HG03354 (cell line): ENCODE results near the gene CPSF4L.

ENCODE experiments used
- ATAC-seq: cut with Tn5 transposase; IDR thresholded peaks from one replicate; pipeline ENCODE4 v1.9.1; 2021; ENCODE audit warnings: mild to moderate bottlenecking; ENCODE audit not compliant: unreplicated experiment, poor library complexity, severe bottlenecking

The CPSF4L gene

GRCh38 chr17:73210002-73210678 lies 51.5 kb downstream of the CPSF4L start:
- no peak for ATAC-seq

DNA sequence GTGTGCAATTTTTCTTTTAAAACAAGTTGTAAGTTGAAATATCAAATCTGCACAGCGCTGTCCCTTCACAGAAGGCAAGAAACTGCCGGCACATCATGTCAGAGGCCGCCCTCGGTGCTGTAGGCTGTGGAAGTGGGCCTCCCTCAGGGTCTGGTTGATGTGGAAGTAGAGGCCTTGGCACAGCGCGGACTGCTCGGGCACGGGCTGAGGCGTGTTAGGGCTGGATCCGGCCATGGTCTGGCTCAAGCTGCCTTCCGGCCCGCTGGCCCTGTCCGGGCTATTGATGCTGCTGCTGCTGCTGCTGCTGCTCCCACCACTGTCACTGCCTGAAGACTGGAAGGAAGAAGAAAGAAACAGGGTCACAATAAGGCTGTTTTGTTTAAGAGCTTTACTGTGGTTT lies 52.2 kb downstream of the CPSF4L start:
- ATAC-seq: no peak

- no peak for ATAC-seq
Measured at GRCh38 chr17:73208139-73208827, 53.4 kb downstream of the CPSF4L start.

- ATAC-seq: no peak
Measured at GRCh38 chr17:73205459-73205961, 56.2 kb downstream of the CPSF4L start.

GRCh38 chr17:73203788-73204479 lies 57.7 kb downstream of the CPSF4L start:
- no peak for ATAC-seq

- no peak for ATAC-seq
Measured at GRCh38 chr17:73203135-73203787, 58.4 kb downstream of the CPSF4L start.

- no peak for ATAC-seq
Measured at GRCh38 chr17:73201215-73202069, 60.2 kb downstream of the CPSF4L start.

DNA sequence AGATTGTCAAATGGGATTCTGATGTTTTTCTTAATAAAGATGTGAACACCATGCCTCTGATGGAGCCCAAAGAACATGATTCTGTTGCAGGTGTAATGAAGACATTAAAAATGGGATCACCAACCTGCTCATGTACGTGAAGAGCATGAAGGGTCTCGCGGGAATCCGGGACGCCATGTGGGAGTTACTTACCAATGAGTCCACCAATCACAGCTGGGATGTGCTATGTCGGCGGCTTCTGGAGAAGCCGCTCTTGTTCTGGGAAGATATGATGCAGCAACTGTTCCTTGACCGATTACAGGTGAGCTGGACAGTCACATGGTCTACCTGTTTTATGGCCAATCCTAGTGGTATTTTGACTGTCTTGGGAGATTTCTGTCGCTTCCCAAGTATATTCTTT lies 61.2 kb downstream of the CPSF4L start:
- no peak for ATAC-seq

DNA sequence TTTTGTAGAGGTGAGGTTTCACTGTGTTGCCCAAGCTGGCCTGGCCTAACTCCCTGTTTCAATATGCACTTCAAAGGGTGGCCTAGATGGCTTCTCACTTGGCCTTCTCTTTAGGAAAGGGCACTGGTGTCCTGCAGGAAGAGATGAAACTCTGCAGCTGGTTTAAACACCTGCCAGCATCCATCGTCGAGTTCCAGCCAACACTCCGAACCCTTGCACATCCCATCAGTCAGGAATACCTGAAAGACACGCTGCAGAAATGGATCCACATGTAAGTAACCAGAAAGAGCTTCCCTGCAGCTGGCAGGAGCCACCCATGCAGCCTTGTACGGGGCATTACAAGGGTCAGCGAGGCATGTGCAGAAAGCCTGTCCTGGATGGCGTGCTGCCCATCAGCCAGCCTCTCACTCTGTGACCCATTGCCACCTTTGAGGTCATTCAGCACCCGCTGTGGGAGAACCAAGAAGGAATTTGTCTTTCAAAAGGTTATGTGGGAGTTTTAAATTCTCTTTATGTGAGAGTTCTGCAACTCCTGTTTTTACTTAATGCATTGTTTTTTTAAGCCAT lies 61.8 kb downstream of the CPSF4L start:
- no peak for ATAC-seq

- ATAC-seq: no peak
Measured at GRCh38 chr17:73198930-73199260, 62.8 kb downstream of the CPSF4L start.
